ENCODE data around the gene AHDC1.

Gene AHDC1

DNA sequence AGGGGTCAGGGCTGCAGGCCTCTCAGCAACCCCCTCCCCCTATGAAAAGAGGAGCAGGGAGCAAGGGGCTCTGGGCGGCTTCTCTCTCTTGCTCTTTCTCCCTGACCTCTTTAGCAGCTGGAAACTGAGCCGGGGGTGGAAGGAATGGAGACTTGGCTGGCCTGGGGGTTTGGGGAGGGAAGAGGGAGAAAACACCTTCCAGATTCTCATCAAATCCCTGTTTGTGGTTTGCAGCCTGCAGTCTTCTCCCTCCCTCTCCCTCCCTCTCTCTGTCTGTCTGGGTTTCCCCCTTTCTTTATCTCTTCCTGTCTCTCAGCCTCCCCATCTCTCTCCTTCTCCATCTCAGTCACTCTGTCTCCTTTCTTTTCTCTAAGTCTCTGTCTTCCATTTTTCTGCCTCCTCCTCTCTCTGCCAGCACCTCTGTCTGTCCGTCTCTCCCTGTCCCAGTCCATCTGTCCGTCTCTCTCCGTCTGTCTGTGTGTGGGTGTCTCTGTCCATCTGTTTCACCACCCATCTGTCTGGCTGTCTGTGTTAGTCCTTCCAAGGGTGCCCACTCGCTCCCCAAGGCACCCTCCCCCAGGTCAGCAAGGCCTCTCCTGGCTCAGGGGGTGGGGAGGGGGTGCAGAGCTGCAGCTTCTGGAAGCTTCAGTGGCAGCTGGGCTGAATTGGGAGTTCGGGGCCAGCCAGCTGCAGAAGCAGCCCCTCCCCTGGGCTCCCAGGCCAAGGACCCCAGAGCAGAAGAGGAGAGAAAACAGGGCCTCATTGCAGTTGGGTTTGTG lies 6.2 kb downstream of the AHDC1 start:
- TF ChIP-seq CTCF (IDR thresholded peaks at IDR 0.05; ENCODE audit: low read depth, low read length): no peak
- H3K27me3 ChIP-seq: no peaks in the 10 kb centered on the region
- H3K9me3 ChIP-seq: no peaks in the 10 kb centered on the region
- H3K4me3 ChIP-seq (ENCODE audit: low read depth, low read length): no peak overlapping the region
- H3K36me3 ChIP-seq: no peaks in the 10 kb centered on the region
- no peak for DNase-seq
- peaks cover 39% of the 10 kb centered on the region for H3K4me1 ChIP-seq

DNA sequence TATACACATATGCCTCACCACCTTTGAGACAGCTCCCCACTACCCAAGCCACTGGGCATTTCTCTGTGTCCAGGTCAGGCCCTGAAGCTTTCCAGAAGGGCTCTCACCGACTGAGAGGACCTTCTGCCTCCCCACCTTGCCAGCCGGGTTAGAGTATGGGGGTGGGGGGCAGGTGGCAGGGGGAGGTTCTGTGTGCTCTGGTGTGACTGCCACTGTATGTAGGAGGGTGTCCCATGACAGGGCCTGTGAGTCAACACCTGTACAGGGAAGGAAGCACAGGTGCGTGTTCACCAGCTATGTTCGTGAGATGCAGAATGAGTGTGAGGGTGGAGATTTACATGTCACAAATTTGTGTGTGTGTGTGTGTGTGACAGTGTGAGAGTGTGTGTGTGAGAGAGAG lies 7.0 kb downstream of the AHDC1 start:
- TF ChIP-seq CTCF (IDR thresholded peaks at IDR 0.05; ENCODE audit: low read depth, low read length): no peak
- Histone ChIP-seq H3K4me1 (peaks cover 39% of the 10 kb centered on the region), H3K4me3 (ENCODE audit: low read depth, low read length) (no peak overlapping the region)

DNA sequence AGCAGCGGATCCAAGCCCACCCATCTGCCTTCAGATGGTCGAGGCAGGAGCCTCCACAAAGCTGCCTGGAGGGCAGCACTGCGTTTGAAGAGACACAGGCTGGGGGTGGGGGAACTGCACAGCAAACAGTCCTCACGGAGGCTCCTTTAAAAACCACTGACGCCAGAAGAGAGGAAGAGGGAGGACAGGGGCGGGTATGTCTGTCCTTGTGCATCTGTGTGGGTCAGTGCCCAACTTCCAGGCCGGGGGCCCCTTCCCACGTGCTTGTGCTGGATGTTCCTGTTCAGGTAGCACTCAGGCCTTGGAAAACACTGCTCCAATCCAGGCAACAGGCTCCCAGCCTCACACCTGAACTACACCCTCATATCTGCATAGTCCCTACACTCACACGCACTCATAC lies 7.7 kb downstream of the AHDC1 start:
- H3K27me3 ChIP-seq: no peaks in the 10 kb centered on the region
- H3K4me1 ChIP-seq: peaks cover 40% of the 10 kb centered on the region
- TF ChIP-seq CTCF (IDR thresholded peaks at IDR 0.05; ENCODE audit: low read depth, low read length): no peak
- no peak for DNase-seq
- H3K36me3 ChIP-seq: no peaks in the 10 kb centered on the region
- no peak overlapping the region for H3K4me3 ChIP-seq (ENCODE audit: low read depth, low read length)
- no peaks in the 10 kb centered on the region for H3K9me3 ChIP-seq

More for the DNA sequence above, 7.0 kb downstream of the AHDC1 start:
- H3K36me3 ChIP-seq: no peaks in the 10 kb centered on the region
- H3K27me3 ChIP-seq: no peaks in the 10 kb centered on the region
- H3K9me3 ChIP-seq: no peaks in the 10 kb centered on the region
- no peak for DNase-seq

DNA sequence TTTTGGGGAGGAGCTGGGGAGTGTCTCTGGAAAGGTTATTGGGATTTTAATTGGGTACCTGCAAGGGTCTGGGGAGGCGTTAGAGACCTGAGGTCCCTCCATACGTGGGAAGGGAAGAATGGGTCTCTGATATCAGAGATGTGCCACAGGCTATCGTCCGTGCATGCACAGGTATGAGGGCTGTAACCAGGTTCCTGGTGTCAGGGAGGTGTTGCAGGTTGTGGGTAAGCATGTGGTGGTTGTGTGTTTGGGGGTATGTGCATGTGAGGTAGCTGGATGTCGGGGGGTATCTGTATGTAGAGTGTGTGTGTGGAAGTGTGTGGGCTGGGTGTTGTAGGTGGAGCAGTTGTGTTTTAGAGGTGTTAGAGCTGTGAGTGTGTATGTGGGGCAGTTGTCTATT lies 8.3 kb downstream of the AHDC1 start:
- H3K27me3 ChIP-seq: no peaks in the 10 kb centered on the region
- no peak overlapping the region for H3K4me3 ChIP-seq (ENCODE audit: low read depth, low read length)
- H3K36me3 ChIP-seq: no peaks in the 10 kb centered on the region
- no peak for DNase-seq
- H3K9me3 ChIP-seq: no peaks in the 10 kb centered on the region
- H3K4me1 ChIP-seq: peaks cover 42% of the 10 kb centered on the region
- TF ChIP-seq CTCF (IDR thresholded peaks at IDR 0.05; ENCODE audit: low read depth, low read length): no peak

GRCh38 chr1:27594564-27595510 lies 9.1 kb downstream of the AHDC1 start:
- no peak for DNase-seq
- H3K27me3 ChIP-seq: no peaks in the 10 kb centered on the region
- no peaks in the 10 kb centered on the region for H3K36me3 ChIP-seq
- H3K4me1 ChIP-seq: peaks cover 42% of the 10 kb centered on the region
- H3K4me3 ChIP-seq (ENCODE audit: low read depth, low read length): no peak overlapping the region
- no peak for TF ChIP-seq CTCF (IDR thresholded peaks at IDR 0.05; ENCODE audit: low read depth, low read length)
- no peaks in the 10 kb centered on the region for H3K9me3 ChIP-seq

All from BE2C (cell line).